COR-L47 (cell line): ENCODE measurements around the gene SKI.

Experiments used
- DNase-seq: peaks from one replicate; lab custom pipeline; 2025; lab: John Stamatoyannopoulos, UW

The SKI gene

GRCh38 chr1:2209400-2210083 is 18.6 kb upstream of the SKI start:
- no peak for DNase-seq

- DNase-seq, result no peak
These were observed 17.9 kb upstream of the SKI start for GRCh38 chr1:2210084-2210653.

GRCh38 chr1:2210786-2211185 is 17.3 kb upstream of the SKI start:
- no peak for DNase-seq

- DNase-seq, result no peak
These were observed 15.9 kb upstream of the SKI start for GRCh38 chr1:2212274-2212531.

GRCh38 chr1:2212532-2213491 is 15.3 kb upstream of the SKI start:
- DNase-seq, result peak; percentile 79

- no peak for DNase-seq
These were observed 14.3 kb upstream of the SKI start for GRCh38 chr1:2213576-2214505.

- no peak for DNase-seq
These were observed 13.4 kb upstream of the SKI start for GRCh38 chr1:2214541-2215241.

- DNase-seq, result no peak
These were observed 12.8 kb upstream of the SKI start for GRCh38 chr1:2215329-2215728.

GRCh38 chr1:2215909-2216766 is 12.0 kb upstream of the SKI start:
- DNase-seq, result no peak

GRCh38 chr1:2216767-2217058 is 11.4 kb upstream of the SKI start:
- no peak for DNase-seq

GRCh38 chr1:2221271-2221670 is 6.8 kb upstream of the SKI start:
- DNase-seq, result no peak

GRCh38 chr1:2224170-2224584 is 3.9 kb upstream of the SKI start:
- DNase-seq, result no peak

- DNase-seq, result no peak
These were observed 3.3 kb upstream of the SKI start for GRCh38 chr1:2224631-2225428.

GRCh38 chr1:2226525-2227345 is 1.4 kb upstream of the SKI start:
- DNase-seq, result no peak

- peak; percentile 93 for DNase-seq
These were observed 568 bp upstream of the SKI start for GRCh38 chr1:2227346-2228156.

- DNase-seq, result no peak
These were observed 546 bp downstream of the SKI start for GRCh38 chr1:2228694-2229036.

- DNase-seq, result no peak
These were observed 1.1 kb downstream of the SKI start for GRCh38 chr1:2229037-2229864.
